ENCODE measurements around the gene ZBTB39.
"Not testable (repeated sequence)": the region's sequence is repeated elsewhere in the genome, so short reads cannot be mapped to it uniquely, and the experiment has no call there.

Gene ZBTB39

GRCh38 chr12:56999456-56999855 lies 6.9 kb downstream of the ZBTB39 start:
- DNase-seq, result no peak

- DNase-seq, result no peak
Observed at GRCh38 chr12:56998981-56999380, 7.4 kb downstream of the ZBTB39 start.

GRCh38 chr12:56998316-56998715 lies 8.0 kb downstream of the ZBTB39 start:
- DNase-seq, result no peak

- DNase-seq, result no peak
Observed at GRCh38 chr12:56996793-56997545, 9.4 kb downstream of the ZBTB39 start.

GRCh38 chr12:56995930-56996496 lies 10.3 kb downstream of the ZBTB39 start:
- no peak for DNase-seq

GRCh38 chr12:56995201-56995929 lies 11.0 kb downstream of the ZBTB39 start:
- DNase-seq, result no peak

GRCh38 chr12:56994231-56994746 lies 12.1 kb downstream of the ZBTB39 start:
- no peak for DNase-seq

GRCh38 chr12:56993346-56993745 lies 13.0 kb downstream of the ZBTB39 start:
- DNase-seq, result no peak

- no peak for DNase-seq
Observed at GRCh38 chr12:56991319-56992246, 14.8 kb downstream of the ZBTB39 start.

GRCh38 chr12:56990648-56991318 lies 15.6 kb downstream of the ZBTB39 start:
- no peak for DNase-seq

- no peak for DNase-seq
Observed at GRCh38 chr12:56989861-56990610, 16.3 kb downstream of the ZBTB39 start.

- DNase-seq, result no peak
Observed at GRCh38 chr12:56988207-56988739, 18.1 kb downstream of the ZBTB39 start.

GRCh38 chr12:56987551-56988053 lies 18.7 kb downstream of the ZBTB39 start:
- DNase-seq, result peak; percentile 78

GRCh38 chr12:56987011-56987410 lies 19.3 kb downstream of the ZBTB39 start:
- DNase-seq, result no peak

GRCh38 chr12:56985714-56986113 lies 20.6 kb downstream of the ZBTB39 start:
- not testable (repeated sequence) for DNase-seq

GRCh38 chr12:56983386-56983785 lies 23.0 kb downstream of the ZBTB39 start:
- no peak for DNase-seq

GRCh38 chr12:56982578-56983236 lies 23.6 kb downstream of the ZBTB39 start:
- not testable (repeated sequence) for DNase-seq

- no peak for DNase-seq
Observed at GRCh38 chr12:56980941-56981530, 25.3 kb downstream of the ZBTB39 start.

- DNase-seq, result no peak
Observed at GRCh38 chr12:56980268-56980667, 26.1 kb downstream of the ZBTB39 start.

GRCh38 chr12:56979628-56980027 lies 26.7 kb downstream of the ZBTB39 start:
- no peak for DNase-seq

Data from activated CD8-positive, alpha-beta memory T cell treated with anti-CD3 and anti-CD28 coated beads, Interleukin-2, amount 50 U/mL, for 4 hours (primary cell).